Measurements from ENCODE around the gene CARS1. TPM values are rescaled to one million over a fixed set of nuclear protein-coding genes. Genes with fewer than 3 reads are reported as not detected.

Gene CARS1
- total and polyA plus RNA-seq, 2 of the 4 experiments (the other 2 are of a cell fraction) = 72.7 to 78.3 TPM

DNA sequence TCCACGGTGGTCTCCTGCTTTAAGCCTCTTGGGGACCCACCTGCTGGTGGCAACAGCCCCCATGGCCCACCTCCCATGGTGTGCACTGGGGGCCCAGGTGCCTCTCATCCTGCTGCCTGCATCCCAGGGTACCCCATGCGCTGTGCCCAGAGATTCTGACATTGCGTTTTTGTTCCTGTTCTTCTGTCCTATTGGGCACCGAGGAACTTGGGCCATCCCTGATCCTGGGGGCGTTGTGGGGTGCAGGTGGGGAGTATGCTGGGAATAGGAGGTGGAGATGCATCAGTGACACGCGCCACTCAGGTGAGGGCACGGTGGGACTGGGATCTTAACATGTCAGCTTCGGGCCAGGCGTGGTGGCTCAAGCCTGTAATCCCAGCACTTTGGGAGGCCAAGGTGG lies 52.7 kb downstream of the CARS1 start:
- Histone ChIP-seq H3K56ac (ENCODE audit: extremely low read depth, insufficient read depth, low read length) (no peak overlapping the region), H4K8ac (ENCODE audit: low read depth in 2 of 2, low read length in 2 of 2) (no peak overlapping the region), H3K4ac (ENCODE audit: low read depth, low read length) (no peak overlapping the region), H2BK20ac (ENCODE audit: low read depth, low read length) (no peak overlapping the region), H3K27ac (ENCODE audit: insufficient read depth, low read length) (no peak overlapping the region), H3K27me3 (ENCODE audit: control insufficient read depth, insufficient read depth, low read length) (no peaks in the 10 kb centered on the region), H2AK5ac (ENCODE audit: low read depth, low read length) (no peak overlapping the region), H2BK5ac (ENCODE audit: low read depth, low read length, poor library complexity, severe bottlenecking) (no peak overlapping the region), H4K5ac (ENCODE audit: low read depth, low read length) (no peak overlapping the region), H2AK9ac (replicated peaks; ENCODE audit: low read depth, low read length, poor library complexity) (peak overlapping the region; percentile 31), H3K36me3 (ENCODE audit: control insufficient read depth, insufficient read depth, low read length) (peaks cover 87% of the 10 kb centered on the region), H3K4me2 (ENCODE audit: low read depth, low read length) (no peak overlapping the region), H2BK120ac (ENCODE audit: low read depth, low read length) (no peak overlapping the region), H3K4me1 (ENCODE audit: control insufficient read depth, insufficient read depth, low read length) (peaks cover 9% of the 10 kb centered on the region), H4K20me1 (ENCODE audit: insufficient read depth, low read length) (peaks cover 15% of the 10 kb centered on the region), H3K9me1 (ENCODE audit: insufficient read depth, low read length) (peaks cover 13% of the 10 kb centered on the region; the same call in 1 of the 2 replicates), H3K23ac (ENCODE audit: low read depth, low read length) (no peak overlapping the region), H3K9ac (ENCODE audit: low read depth, low read length) (no peak overlapping the region), H4K91ac (ENCODE audit: insufficient read depth, low read depth, low read length) (no peak overlapping the region), H3K4me3 (ENCODE audit: insufficient read depth, low read depth, low read length) (no peak overlapping the region), H3K18ac (ENCODE audit: low read depth, low read length) (no peak overlapping the region), H3K14ac (replicated peaks; ENCODE audit: low read depth, low read length) (no peak overlapping the region), H3K79me1 (ENCODE audit: low read depth in 1 of 2, low read length in 2 of 2) (peaks cover 6 to 40% of the 10 kb centered on the region in 2 experiments; a peak in 2 of 4 replicates), H2AFZ (replicated peaks; ENCODE audit: low read length, poor library complexity) (peak overlapping the region; percentile 33), H2BK15ac (ENCODE audit: low read depth, low read length) (no peak overlapping the region), H3K9me3 (ENCODE audit: control insufficient read depth, insufficient read depth, low read length) (no peaks in the 10 kb centered on the region)
- intact Hi-C loops (cut with micrococcal nuclease) = no loop called here
- in situ Hi-C loops (cut with MboI; ENCODE audit: low sequenced_read_pairs) = no loop called here
- WGBS, 2 experiments (ENCODE audit: extremely low coverage in 2 of 2, insufficient read length in 1 of 2) = 100% methylated on average over 2 of the region's 10 CpGs; no CpG with 5 or more reads in 1 of the 2 experiments
- ChIA-PET POLR2A (ENCODE audit: unreplicated experiment) (no interaction called here), CTCF (no interaction called here)
- ATAC-seq (ENCODE audit: low read depth) = no peak
- dilution Hi-C loops (cut with HindIII; ENCODE audit: low sequenced_read_pairs, unreplicated experiment) = no loop called here
- TF ChIP-seq POLR2A (IDR thresholded peaks at IDR 0.05; ENCODE audit: low read depth, low read length) (no peak), MXI1 (IDR thresholded peaks at IDR 0.05; ENCODE audit: borderline replicate concordance, low read depth, low read length) (no peak)
- DNase-seq = no peak
- BruUV-seq (replicated peaks) = no TSS peak

Measured in IMR-90 (cell line).